Thyroid gland (tissue), 4 donors: ENCODE data around the gene TMEM11. TPM values are rescaled to one million over a fixed set of nuclear protein-coding genes. Genes with fewer than 3 reads are reported as not detected.
"Not testable (repeated sequence)": the region's sequence is repeated elsewhere in the genome, so short reads cannot be mapped to it uniquely, and the experiment has no call there.

ENCODE experiments used
- DNase-seq, 2 donors: peaks; one replicate each; pipeline ENCODE4 v3.0.0-alpha.2; 2019
- H3K27ac ChIP-seq, 3 donors: fragments of 200-600 bp; sonication (generic); 1 replicate in 2 of 3; 2 replicates in 1 of 3; pipeline ENCODE4 v1.5.1; 2016 to 2019; ENCODE audit warnings: mild to moderate bottlenecking in 1 of 3, moderate library complexity in 1 of 3
- H3K27me3 ChIP-seq: fragments of 200-600 bp; sonication (generic); one replicate; pipeline ENCODE4 v1.5.1; 2019
- H3K36me3 ChIP-seq, 2 donors: fragments of 200-600 bp; sonication (generic); one replicate each; pipeline ENCODE4 v1.5.1; 2016 to 2019
- H3K4me1 ChIP-seq, 2 donors: fragments of 200-600 bp; sonication (generic); one replicate each; pipeline ENCODE4 v1.5.1; 2017 to 2019
- H3K4me3 ChIP-seq, 3 donors: fragments of 200-600 bp; sonication (generic); replicated peaks in 1 of 3; 1 replicate in 2 of 3; 2 replicates in 1 of 3; pipeline ENCODE4 v1.5.1; 2016; ENCODE audit warnings: mild to moderate bottlenecking in 1 of 3
- H3K9me3 ChIP-seq: fragments of 200-600 bp; sonication (generic); one replicate; pipeline ENCODE4 v1.5.1; 2017
- CTCF ChIP-seq, 6 experiments: fragments of 200-600 bp in 3 of 6; fragments of 450-650 bp in 3 of 6; sonication (generic) in 3 of 6; IDR thresholded peaks; one replicate each; pipeline ENCODE4 v1.5.1; 2016 to 2019; ENCODE audit warnings: antibody characterized with exemption in 6 of 6, mild to moderate bottlenecking in 2 of 6, inconsistent platforms in 1 of 6, moderate library complexity in 1 of 6
- POLR2A ChIP-seq, 2 donors: fragments of 450-650 bp; IDR thresholded peaks; one replicate each; pipeline ENCODE4 v1.6.1; 2017; ENCODE audit warnings: antibody characterized with exemption in 2 of 2, mild to moderate bottlenecking in 2 of 2, moderate library complexity in 1 of 2
- WGBS, 2 donors: methylation state at CpG; one replicate each; pipeline ENCODE4 v1.1.5; 2017; 5-methylcytosine and 5-hydroxymethylcytosine counted together
- intact Hi-C: fragments of 100-400 bp; cut with DNase I; formaldehyde crosslinking; loops from one replicate; pipeline ENCODE4 v1.15.1; 2023
- total RNA-seq, 4 donors: library from RNA; depleted of rRNA; stranded (reverse); fragments of >200 nt; gene quantifications; one replicate each; pipeline ENCODE4 v1.2.3, GENCODE V29; 2016

Gene TMEM11
- total RNA-seq, 4 donors from 2014 or later, result 20.7 to 35.7 (median 24.7) TPM

- no peaks in the 10 kb centered on the region for H3K9me3 ChIP-seq
- intact Hi-C loops, result loop anchor here (5.0 kb wide), 1 partner anchor 54 kb away; the partner anchor contains the start of gene NATD1
Observed at GRCh38 chr17:21198411-21198810, 15.6 kb downstream of the TMEM11 start.

GRCh38 chr17:21196126-21196525, 17.8 kb downstream of the TMEM11 start:
- no peaks in the 10 kb centered on the region for H3K9me3 ChIP-seq
- peak overlapping the region; percentile 33 to 65 (median 65) for H3K27ac ChIP-seq
- no peak overlapping the region for H3K4me3 ChIP-seq
- WGBS, 2 donors, result 38 to 49% methylated on average over 5 of the region's 5 CpGs
- H3K36me3 ChIP-seq, result peaks cover 0 to 14% of the 10 kb centered on the region in 2 donors
- intact Hi-C loops, result loop anchor here (5.0 kb wide), 1 partner anchor 56 kb away; the partner anchor contains the start of gene NATD1
- peaks cover 36 to 40% of the 10 kb centered on the region in 2 donors for H3K4me1 ChIP-seq
- TF ChIP-seq POLR2A (IDR thresholded peaks at IDR 0.05) (no peak), CTCF (IDR thresholded peaks at IDR 0.05) (no peak)
- no peaks in the 10 kb centered on the region for H3K27me3 ChIP-seq
- DNase-seq, result peak; percentile 70

More at GRCh38 chr17:21198411-21198810, 15.6 kb downstream of the TMEM11 start:
- peaks cover 0 to 14% of the 10 kb centered on the region in 2 donors for H3K36me3 ChIP-seq
- H3K4me3 ChIP-seq, result no peak overlapping the region
- DNase-seq, result no peak
- TF ChIP-seq CTCF (IDR thresholded peaks at IDR 0.05) (no peak), POLR2A (IDR thresholded peaks at IDR 0.05) (no peak)
- H3K27ac ChIP-seq, result no peak overlapping the region
- WGBS, 2 donors, result 94 to 98% methylated on average over 20 of the region's 20 CpGs
- H3K4me1 ChIP-seq, result peaks cover 40 to 47% of the 10 kb centered on the region in 2 donors
- H3K27me3 ChIP-seq, result no peaks in the 10 kb centered on the region

GRCh38 chr17:21194703-21195102, 19.3 kb downstream of the TMEM11 start:
- peak; percentile 51 to 69 for DNase-seq
- Histone ChIP-seq H3K27me3 (no peaks in the 10 kb centered on the region), H3K27ac (peak overlapping the region; percentile 3 to 25 (median 4)), H3K4me1 (peaks cover 32% of the 10 kb centered on the region in 2 donors), H3K9me3 (no peaks in the 10 kb centered on the region), H3K4me3 (no peak overlapping the region), H3K36me3 (peaks cover 0 to 14% of the 10 kb centered on the region in 2 donors)
- 30 to 50% methylated on average over 5 of the region's 5 CpGs for WGBS, 2 donors
- intact Hi-C loops, result loop anchor here (5.0 kb wide), 1 partner anchor 58 kb away; the partner anchor contains the start of gene NATD1
- TF ChIP-seq CTCF (IDR thresholded peaks at IDR 0.05) (no peak), POLR2A (IDR thresholded peaks at IDR 0.05) (no peak)

- Histone ChIP-seq H3K4me1 (peaks cover 32% of the 10 kb centered on the region in 2 donors), H3K9me3 (no peaks in the 10 kb centered on the region), H3K36me3 (peaks cover 0 to 14% of the 10 kb centered on the region in 2 donors), H3K4me3 (no peak overlapping the region), H3K27ac (peak overlapping the region; percentile 3 to 22 (median 4)), H3K27me3 (no peaks in the 10 kb centered on the region)
- peak; percentile 37 to 54 for DNase-seq
- intact Hi-C loops, result no loop called here
- TF ChIP-seq CTCF (IDR thresholded peaks at IDR 0.05) (no peak), POLR2A (IDR thresholded peaks at IDR 0.05) (no peak)
- 18 to 33% methylated on average over 8 of the region's 8 CpGs for WGBS, 2 donors
Observed at GRCh38 chr17:21194226-21194625, 19.7 kb downstream of the TMEM11 start.

GRCh38 chr17:21193031-21193430, 20.9 kb downstream of the TMEM11 start:
- Histone ChIP-seq H3K9me3 (no peaks in the 10 kb centered on the region), H3K36me3 (peaks cover 0 to 10% of the 10 kb centered on the region in 2 donors), H3K27ac (no peak overlapping the region), H3K27me3 (no peaks in the 10 kb centered on the region), H3K4me3 (no peak overlapping the region), H3K4me1 (peaks cover 32% of the 10 kb centered on the region in 2 donors)
- WGBS, 2 donors, result 72 to 77% methylated on average over 5 of the region's 5 CpGs
- intact Hi-C loops, result no loop called here
- TF ChIP-seq CTCF (IDR thresholded peaks at IDR 0.05) (no peak), POLR2A (IDR thresholded peaks at IDR 0.05) (no peak)
- DNase-seq, result no peak

- H3K9me3 ChIP-seq, H3K4me3 ChIP-seq, H3K36me3 ChIP-seq, H3K27me3 ChIP-seq, H3K27ac ChIP-seq, intact Hi-C loops, DNase-seq: not testable (repeated sequence)
- peaks cover 32% of the 10 kb centered on the region in 2 donors for H3K4me1 ChIP-seq
- WGBS, 2 donors, result 92 to 100% methylated on average over 6 to 7 of the region's 7 CpGs
Observed at GRCh38 chr17:21192414-21192813, 21.5 kb downstream of the TMEM11 start.
